HCT116 (cell line): ENCODE measurements around the gene ZNF787.

Experiments used
- CTCF ChIP-seq, 3 experiments: fragments of 200-600 bp in 1 of 3; sonication (generic) in 1 of 3; IDR thresholded peaks in 2 of 3; conservative IDR thresholded peaks in 1 of 3; 2 replicates each; pipeline ENCODE4 v1.5.1; 2012 to 2017; ENCODE audit warnings: low read depth in 2 of 3, low read length in 2 of 3, antibody characterized with exemption in 1 of 3, borderline replicate concordance in 1 of 3, control low read depth in 1 of 3, mild to moderate bottlenecking in 1 of 3, mixed read lengths in 1 of 3, mixed run types in 1 of 3, moderate library complexity in 1 of 3; ENCODE audit not compliant: insufficient read depth in 1 of 3
- EGR1 ChIP-seq: IDR thresholded peaks from 2 replicates; pipeline ENCODE4 v1.6.1; 2012; ENCODE audit warnings: low read depth
- ELF1 ChIP-seq: IDR thresholded peaks from 2 replicates; pipeline ENCODE4 v1.6.1; 2012; ENCODE audit warnings: low read depth, borderline replicate concordance
- EZH2 ChIP-seq: fragments of 200-600 bp; sonication (generic); IDR thresholded peaks from 2 replicates; pipeline ENCODE4 v1.6.1; 2017; ENCODE audit warnings: antibody characterized with exemption, mixed run types
- POLR2A ChIP-seq: IDR thresholded peaks from 2 replicates; pipeline ENCODE4 v1.7.0; 2011; ENCODE audit warnings: borderline replicate concordance; ENCODE audit not compliant: insufficient read depth, insufficient read length; ENCODE audit errors: extremely low read depth
- SIN3A ChIP-seq: IDR thresholded peaks from 2 replicates; pipeline ENCODE4 v1.6.1; 2012; ENCODE audit warnings: low read depth
- SP1 ChIP-seq: IDR thresholded peaks from 2 replicates; pipeline ENCODE4 v1.6.1; 2012; ENCODE audit warnings: low read depth
- TF ChIP-seq, protein P1 (sequence below): IDR thresholded peaks from 2 replicates; pipeline ENCODE4 v1.6.1; 2012

GRCh38 chr19:56141417-56141993, 20.4 kb upstream of the ZNF787 start:
- TF ChIP-seq CTCF (IDR thresholded peaks at IDR 0.05 in 2 of 3, conservative IDR thresholded peaks at IDR 0.05 in 1 of 3; ENCODE audit: borderline replicate concordance in 1 of 3, insufficient read depth in 1 of 3, low read depth in 2 of 3, low read length in 2 of 3): no peak
- TF ChIP-seq EZH2: no peak
- no peak for TF ChIP-seq ELF1
- no peak for TF ChIP-seq POLR2A
- TF ChIP-seq, protein P1, sequence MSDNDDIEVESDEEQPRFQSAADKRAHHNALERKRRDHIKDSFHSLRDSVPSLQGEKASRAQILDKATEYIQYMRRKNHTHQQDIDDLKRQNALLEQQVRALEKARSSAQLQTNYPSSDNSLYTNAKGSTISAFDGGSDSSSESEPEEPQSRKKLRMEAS: no peak
- TF ChIP-seq SP1: no peak
- no peak for TF ChIP-seq SIN3A
- TF ChIP-seq EGR1: no peak
